CD4-positive, alpha-beta T cell treated with Interleukin-6 at 100 ng/mL for 8 hours (primary cell): Measurements from ENCODE around the gene TNFSF9.

ENCODE experiments used
- DNase-seq: peaks from one replicate; pipeline ENCODE4 v3.0.0-alpha.2; 2020; ENCODE audit warnings: mixed read lengths, low spot score

The TNFSF9 gene, protein sequence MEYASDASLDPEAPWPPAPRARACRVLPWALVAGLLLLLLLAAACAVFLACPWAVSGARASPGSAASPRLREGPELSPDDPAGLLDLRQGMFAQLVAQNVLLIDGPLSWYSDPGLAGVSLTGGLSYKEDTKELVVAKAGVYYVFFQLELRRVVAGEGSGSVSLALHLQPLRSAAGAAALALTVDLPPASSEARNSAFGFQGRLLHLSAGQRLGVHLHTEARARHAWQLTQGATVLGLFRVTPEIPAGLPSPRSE

GRCh38 chr19:6530386-6531162 lies at the start of gene TNFSF9:
TSS of gene TNFSF9 (plus strand) at chr19:6531026. CDS start at chr19:6531037, 11 bp downstream.
- peak; percentile 78 for DNase-seq

- DNase-seq, result peak; percentile 75
Measured at GRCh38 chr19:6481541-6482342, 49.1 kb upstream of the TNFSF9 start, which contains the start of gene DENND1C. TSS of gene DENND1C (minus strand) at chr19:6481787. CDS start at chr19:6481695, 92 bp downstream.

- DNase-seq, result no peak
Measured at GRCh38 chr19:6482343-6482686, 48.5 kb upstream of the TNFSF9 start.

GRCh38 chr19:6483235-6483634 lies 47.6 kb upstream of the TNFSF9 start:
- DNase-seq, result no peak

GRCh38 chr19:6484230-6484629 lies 46.6 kb upstream of the TNFSF9 start:
- DNase-seq, result no peak

DNA sequence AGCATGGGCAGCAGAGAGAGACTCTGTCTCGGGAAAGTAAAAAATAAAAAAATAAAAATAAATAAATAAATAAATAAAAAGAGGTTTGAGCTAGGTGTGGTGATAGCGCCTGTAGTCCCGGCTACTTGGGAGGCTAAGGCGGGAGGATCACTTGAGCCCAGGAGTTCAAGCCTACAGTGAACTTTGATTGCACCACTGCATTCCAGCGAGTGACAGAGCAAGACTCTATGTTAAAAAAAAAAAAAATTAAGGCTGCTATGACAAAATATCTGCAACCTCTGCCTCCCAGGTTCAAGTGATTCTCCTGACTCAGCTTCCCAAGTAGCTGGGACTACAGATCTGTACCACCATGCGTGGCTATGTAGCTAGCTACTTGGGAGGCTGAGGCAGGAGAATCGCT lies 46.0 kb upstream of the TNFSF9 start:
- DNase-seq, result no peak

DNA sequence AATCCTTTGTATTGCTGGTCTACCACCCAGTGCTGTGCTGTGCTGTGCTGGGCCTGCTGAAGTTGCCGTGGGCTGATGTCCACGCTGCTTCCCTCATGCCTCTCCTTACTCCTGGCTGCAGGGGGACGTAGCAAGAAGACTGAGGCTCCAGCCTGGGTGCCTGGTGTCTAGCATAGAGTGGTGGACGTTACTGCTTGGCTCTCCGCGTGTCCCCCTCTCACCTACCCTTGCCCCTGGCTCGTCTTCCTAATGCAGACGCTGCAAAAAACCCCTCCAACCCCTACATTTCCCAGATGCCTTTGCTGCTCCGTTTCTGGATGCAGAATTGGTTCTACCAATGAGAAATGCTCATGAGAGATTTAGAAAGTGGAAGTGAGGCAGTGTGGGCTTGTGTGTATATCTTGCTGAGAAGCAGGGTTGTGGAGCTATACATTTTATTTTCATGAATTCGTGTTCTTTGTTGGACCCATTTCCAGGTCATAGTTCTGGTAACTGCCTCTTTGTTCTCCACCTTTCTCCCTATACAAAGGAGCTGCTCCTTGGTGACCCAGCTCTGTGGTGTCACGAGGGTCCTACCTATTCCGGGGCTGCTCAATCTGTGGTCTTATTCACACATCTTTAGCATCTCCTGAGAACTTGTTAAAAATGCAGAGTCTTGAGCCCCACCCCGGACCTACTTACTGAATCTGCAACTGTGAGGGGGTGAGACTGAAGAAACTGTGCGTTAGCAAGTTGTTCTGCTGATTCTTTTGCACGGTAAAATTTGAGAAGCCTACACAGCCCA lies 41.4 kb upstream of the TNFSF9 start:
- no peak for DNase-seq

DNA sequence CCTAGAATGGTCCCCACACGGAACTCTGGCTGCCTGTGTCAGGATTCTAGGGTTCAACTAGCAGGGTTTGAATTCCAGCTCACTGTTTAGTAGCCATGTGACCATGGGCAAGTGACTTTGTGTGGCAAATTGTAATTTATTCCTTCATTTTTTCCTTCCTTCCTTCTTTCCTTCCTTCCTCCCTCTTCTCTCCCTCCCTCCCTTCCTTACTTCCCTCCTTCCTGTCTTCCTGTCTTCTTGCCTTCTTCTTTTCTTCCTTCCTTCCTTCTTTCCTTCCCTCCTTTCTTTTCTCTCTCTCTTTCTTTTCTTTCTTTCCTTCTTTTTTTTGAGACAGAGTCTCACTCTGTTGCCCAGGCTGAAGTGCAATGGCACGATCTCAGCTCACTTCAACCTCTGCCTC lies 40.7 kb upstream of the TNFSF9 start:
- no peak for DNase-seq

GRCh38 chr19:6491802-6492592 lies 38.8 kb upstream of the TNFSF9 start:
- DNase-seq, result no peak

DNA sequence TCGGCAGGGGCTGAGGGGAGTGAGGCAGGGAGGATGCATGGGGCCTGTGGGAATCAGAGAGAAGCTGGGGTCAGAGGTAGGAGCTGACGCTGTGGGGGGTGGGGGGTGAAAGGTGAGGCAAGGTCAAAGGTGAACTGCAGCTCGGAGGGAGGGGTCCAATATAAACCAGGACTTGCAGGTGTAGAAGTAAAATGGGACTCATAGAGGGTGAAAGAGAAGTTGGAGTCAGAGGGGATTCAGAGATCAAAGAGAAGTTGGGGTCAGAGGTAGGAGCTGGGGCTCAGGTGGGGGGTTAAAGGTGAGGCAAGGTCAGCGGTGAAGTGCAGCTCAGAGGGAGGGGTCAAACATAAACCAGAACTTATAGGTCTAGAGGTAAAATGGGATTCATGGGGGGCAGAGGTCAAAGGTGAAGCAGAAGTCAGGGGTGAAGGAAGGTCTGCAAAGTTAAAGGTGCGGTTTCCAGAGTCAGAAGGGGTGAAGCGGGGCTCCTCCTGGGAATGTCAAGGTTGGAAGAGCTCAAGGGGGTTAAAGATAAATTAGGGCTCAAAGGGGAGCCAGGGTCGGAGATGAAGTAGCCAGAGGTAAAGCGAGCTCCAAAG lies 36.3 kb upstream of the TNFSF9 start:
- DNase-seq, result no peak

GRCh38 chr19:6495947-6496346 lies 34.9 kb upstream of the TNFSF9 start:
- no peak for DNase-seq

DNA sequence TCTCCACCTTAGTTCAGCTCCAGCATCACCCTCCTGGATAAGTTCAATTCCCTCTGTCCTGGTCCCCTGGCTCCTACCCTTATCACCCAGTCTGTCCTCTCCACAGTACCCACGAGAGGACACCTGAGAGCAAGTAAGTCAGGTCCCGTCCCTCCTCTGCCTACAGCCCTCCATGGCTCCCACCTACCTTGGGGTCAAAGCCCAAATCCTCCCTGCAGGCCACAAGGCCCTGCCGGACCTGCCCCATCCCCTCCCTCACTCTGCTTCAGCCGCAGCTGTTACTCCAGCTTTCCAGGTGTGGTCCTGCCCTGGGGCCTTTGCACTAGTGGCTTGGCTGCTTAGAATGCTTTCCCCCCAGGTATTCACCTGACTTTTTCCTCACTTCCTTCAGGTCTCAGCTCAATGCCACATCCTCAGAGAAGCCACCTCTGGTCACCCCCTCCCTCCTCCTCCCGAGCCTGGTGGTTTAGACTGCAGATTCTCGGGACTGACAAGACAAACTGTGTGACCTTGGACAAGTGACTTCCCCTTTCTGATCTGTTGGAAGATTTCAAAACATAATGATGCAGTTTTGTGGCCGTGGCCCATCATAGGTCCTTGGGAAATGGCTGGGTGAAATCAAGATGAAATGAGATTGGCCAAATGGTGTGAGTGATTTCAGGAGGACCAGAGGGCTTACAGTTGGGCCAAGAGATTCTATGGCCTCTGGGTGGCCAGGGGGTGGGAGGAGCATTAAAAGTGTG lies 32.4 kb upstream of the TNFSF9 start:
- no peak for DNase-seq

DNA sequence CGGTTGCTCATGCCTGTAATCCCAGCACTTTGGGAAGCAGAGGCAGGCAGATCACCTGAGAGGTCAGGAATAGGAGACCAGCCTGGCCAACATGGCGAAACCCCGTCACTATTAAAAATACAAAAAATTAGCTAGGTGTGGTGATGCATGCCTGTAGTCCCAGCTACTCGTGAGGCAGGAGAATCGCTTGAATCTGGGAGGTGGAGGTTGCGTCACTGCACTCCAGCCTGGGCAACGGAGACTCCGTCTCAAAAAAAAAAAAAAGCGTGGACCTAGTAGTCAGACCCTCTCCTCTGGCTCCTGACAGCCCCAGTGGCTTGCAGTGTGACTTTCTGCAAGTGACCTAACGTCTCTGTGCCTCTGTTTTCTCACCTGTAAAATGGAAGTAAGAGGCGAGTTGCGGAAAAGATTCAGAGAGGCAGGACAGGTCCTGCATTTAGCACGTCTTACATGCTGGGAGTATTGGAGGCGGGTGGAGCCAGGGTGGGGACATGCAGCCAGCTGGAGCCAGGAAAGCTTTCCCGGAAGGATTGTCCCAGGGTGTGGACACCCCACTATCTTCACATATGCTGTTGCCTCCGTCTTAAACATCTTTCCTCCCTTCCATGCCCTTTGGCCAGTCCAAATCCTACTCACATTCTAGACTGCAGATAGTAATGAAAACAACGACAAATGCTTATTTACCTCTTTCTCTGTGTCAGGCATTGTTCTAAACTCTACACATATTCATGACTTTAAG lies 31.6 kb upstream of the TNFSF9 start:
- no peak for DNase-seq

DNA sequence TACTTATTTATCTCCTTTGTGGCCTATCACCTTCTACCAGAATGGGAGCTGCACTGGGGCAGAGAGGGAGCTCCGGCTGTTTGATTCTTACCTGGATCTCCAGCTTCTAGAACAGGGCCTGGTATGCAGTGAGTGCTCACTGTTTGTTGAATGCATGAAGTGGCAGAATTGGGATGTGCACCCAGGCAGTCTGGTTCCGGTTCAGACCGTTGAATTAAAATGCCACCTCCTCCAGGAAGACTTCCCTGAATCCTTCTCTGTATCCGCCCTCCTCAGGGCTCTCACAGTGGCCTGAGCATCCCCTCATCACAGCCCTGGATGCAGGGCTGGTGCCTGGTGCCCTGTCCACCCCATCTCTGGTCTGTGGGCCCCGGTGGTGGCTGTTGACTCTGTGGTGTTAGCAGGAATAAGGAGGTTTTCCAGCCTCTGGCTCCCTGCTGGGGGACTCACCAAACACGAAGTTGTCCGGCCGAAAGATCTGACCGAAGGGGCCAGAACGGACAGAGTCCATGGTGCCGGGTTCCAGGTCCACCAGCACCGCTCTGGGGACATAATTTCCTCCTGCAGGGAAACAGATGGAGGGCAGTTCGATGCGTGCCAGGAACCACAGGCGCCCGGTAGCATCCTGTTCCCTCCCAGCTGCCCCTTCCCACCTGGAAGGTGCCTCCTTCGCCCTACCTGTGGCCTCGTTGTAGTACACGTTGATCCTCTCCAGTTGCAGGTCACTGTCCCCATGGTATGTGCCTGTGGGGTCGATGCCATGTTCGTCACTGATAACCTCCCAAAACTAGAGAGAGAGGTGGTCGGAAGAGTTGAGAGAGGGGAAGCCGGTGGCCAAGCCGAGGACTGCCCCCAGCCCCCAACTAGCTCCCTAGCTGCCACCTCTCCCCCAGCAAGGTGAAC lies 29.7 kb upstream of the TNFSF9 start:
- DNase-seq, result no peak

GRCh38 chr19:6501740-6502648 lies 28.8 kb upstream of the TNFSF9 start, which contains the start of gene TUBB4A:
TSS of gene TUBB4A (minus strand) at chr19:6502309. CDS start at chr19:6502212, 97 bp downstream.
- no peak for DNase-seq

- no peak for DNase-seq
Measured at GRCh38 chr19:6503407-6504201, 27.2 kb upstream of the TNFSF9 start.
